Measurements from ENCODE around the gene EIF3K.
A peak's percentile ranks its signal among the peaks of the same experiment; 100 is the strongest.

The EIF3K gene

GRCh38 chr19:38673030-38673429 is 54.0 kb downstream of the EIF3K start:
- peaks cover 68% of the 10 kb centered on the region for H3K4me1 ChIP-seq (ENCODE audit: control insufficient read depth, insufficient read depth, low read length)
- H3K4me2 ChIP-seq (ENCODE audit: low read length), result no peak overlapping the region
- no peaks in the 10 kb centered on the region for H3K27me3 ChIP-seq (ENCODE audit: control insufficient read depth, insufficient read depth, low read length)
- H3K36me3 ChIP-seq (ENCODE audit: insufficient read depth, low read length), result peaks cover 29% of the 10 kb centered on the region
- no peak overlapping the region for H3K4me3 ChIP-seq (ENCODE audit: low read length)
- no peak overlapping the region for H3K9ac ChIP-seq (ENCODE audit: low read depth, low read length)
- H3K9me3 ChIP-seq (replicated peaks; ENCODE audit: low read length), result no peaks in the 10 kb centered on the region

GRCh38 chr19:38674388-38675171 is 55.6 kb downstream of the EIF3K start:
- Histone ChIP-seq H3K9ac (ENCODE audit: low read depth, low read length) (peak overlapping the region; percentile 48), H3K4me1 (ENCODE audit: control insufficient read depth, insufficient read depth, low read length) (peaks cover 66% of the 10 kb centered on the region), H3K4me3 (ENCODE audit: low read length) (no peak overlapping the region), H3K36me3 (ENCODE audit: insufficient read depth, low read length) (peaks cover 35% of the 10 kb centered on the region), H3K4me2 (ENCODE audit: low read length) (peak overlapping the region; percentile 46), H3K9me3 (replicated peaks; ENCODE audit: low read length) (no peaks in the 10 kb centered on the region), H3K27me3 (ENCODE audit: control insufficient read depth, insufficient read depth, low read length) (no peaks in the 10 kb centered on the region)

- Histone ChIP-seq H3K27me3 (ENCODE audit: control insufficient read depth, insufficient read depth, low read length) (no peaks in the 10 kb centered on the region), H3K36me3 (ENCODE audit: insufficient read depth, low read length) (peaks cover 31% of the 10 kb centered on the region), H3K9ac (ENCODE audit: low read depth, low read length) (no peak overlapping the region), H3K4me3 (ENCODE audit: low read length) (no peak overlapping the region), H3K4me2 (ENCODE audit: low read length) (no peak overlapping the region), H3K4me1 (ENCODE audit: control insufficient read depth, insufficient read depth, low read length) (peaks cover 68% of the 10 kb centered on the region), H3K9me3 (replicated peaks; ENCODE audit: low read length) (no peaks in the 10 kb centered on the region)
Observed at GRCh38 chr19:38675611-38676010, 56.6 kb downstream of the EIF3K start.

GRCh38 chr19:38676023-38676877 is 57.3 kb downstream of the EIF3K start:
- no peak overlapping the region for H3K4me2 ChIP-seq (ENCODE audit: low read length)
- H3K9me3 ChIP-seq (replicated peaks; ENCODE audit: low read length), result no peaks in the 10 kb centered on the region
- peaks cover 69% of the 10 kb centered on the region for H3K4me1 ChIP-seq (ENCODE audit: control insufficient read depth, insufficient read depth, low read length)
- H3K36me3 ChIP-seq (ENCODE audit: insufficient read depth, low read length), result peaks cover 31% of the 10 kb centered on the region
- H3K4me3 ChIP-seq (ENCODE audit: low read length), result no peak overlapping the region
- H3K9ac ChIP-seq (ENCODE audit: low read depth, low read length), result no peak overlapping the region
- H3K27me3 ChIP-seq (ENCODE audit: control insufficient read depth, insufficient read depth, low read length), result no peaks in the 10 kb centered on the region

DNA sequence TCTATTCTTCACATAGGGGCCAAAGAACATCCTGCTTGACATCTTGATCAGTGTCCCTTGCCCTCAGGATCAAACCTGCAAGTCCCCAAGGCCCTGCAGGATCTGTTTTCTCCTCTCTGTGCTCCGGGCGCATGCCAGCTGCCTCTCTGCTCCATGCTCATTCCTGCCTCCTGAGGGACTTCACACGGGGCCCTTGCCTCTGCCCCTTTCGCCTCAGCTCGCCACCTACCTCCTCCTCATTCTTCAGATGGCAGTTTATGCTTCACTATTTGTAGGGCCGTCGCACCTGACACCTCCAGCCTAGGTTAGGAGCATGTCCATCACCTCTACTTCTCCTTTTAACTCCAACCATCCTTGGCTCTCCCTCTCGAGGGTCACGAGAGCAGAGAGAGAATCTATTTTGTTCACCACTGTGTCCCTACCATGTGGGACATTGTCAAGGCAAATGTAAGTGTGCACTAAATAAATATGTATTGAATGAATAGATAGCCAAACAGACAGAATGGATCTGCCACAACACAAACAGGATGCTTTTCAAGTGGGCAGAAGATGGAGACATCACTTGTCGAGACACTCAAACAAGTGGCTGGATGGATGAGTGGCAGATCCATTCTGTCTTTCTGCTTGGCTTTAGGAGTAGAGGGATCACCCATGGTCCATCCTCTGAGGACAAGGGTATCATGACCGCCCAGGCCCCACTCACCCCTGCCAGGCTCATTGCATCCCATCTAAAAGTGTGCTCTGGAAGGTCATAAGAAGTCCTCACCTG is 58.1 kb downstream of the EIF3K start:
- no peak overlapping the region for H3K4me2 ChIP-seq (ENCODE audit: low read length)
- no peak overlapping the region for H3K9ac ChIP-seq (ENCODE audit: low read depth, low read length)
- no peaks in the 10 kb centered on the region for H3K27me3 ChIP-seq (ENCODE audit: control insufficient read depth, insufficient read depth, low read length)
- no peak overlapping the region for H3K4me3 ChIP-seq (ENCODE audit: low read length)
- peaks cover 35% of the 10 kb centered on the region for H3K36me3 ChIP-seq (ENCODE audit: insufficient read depth, low read length)
- no peaks in the 10 kb centered on the region for H3K9me3 ChIP-seq (replicated peaks; ENCODE audit: low read length)
- H3K4me1 ChIP-seq (ENCODE audit: control insufficient read depth, insufficient read depth, low read length), result peaks cover 69% of the 10 kb centered on the region

DNA sequence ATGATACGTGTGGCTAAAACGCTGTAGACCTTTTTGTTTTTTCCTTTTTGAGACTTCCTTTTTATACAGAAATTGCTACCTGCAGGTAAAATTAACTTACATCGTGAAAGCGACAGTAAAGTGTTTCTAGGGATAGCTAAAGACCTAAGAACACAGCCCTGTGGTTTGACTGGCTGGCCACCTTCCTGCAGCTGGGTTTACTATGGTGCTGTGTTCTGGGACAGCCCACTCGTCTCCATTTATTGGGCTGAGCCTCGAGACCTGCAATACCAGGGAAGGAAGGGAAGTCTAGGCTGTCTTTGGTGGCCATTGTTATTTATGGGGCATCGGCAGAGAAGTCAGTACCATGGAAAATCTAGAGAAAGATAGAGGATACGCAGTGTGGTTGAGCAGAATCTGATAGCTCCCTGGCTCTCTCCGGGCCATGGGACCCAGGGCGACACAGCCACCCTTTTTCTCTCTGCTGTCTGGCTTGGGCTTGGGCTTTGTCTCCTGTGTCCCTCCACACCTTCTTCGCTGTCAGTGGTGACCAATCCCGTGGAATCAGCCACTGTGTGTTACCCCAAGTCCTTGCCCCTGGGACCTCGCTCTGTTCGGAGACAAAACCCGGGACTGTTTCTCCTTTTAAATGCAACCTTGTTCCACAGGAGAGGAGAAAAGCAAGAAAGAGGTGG is 59.4 kb downstream of the EIF3K start:
- Histone ChIP-seq H3K4me1 (ENCODE audit: control insufficient read depth, insufficient read depth, low read length) (peaks cover 81% of the 10 kb centered on the region), H3K9ac (ENCODE audit: low read depth, low read length) (no peak overlapping the region), H3K4me2 (ENCODE audit: low read length) (no peak overlapping the region), H3K27me3 (ENCODE audit: control insufficient read depth, insufficient read depth, low read length) (no peaks in the 10 kb centered on the region), H3K36me3 (ENCODE audit: insufficient read depth, low read length) (peaks cover 46% of the 10 kb centered on the region), H3K9me3 (replicated peaks; ENCODE audit: low read length) (no peaks in the 10 kb centered on the region), H3K4me3 (ENCODE audit: low read length) (no peak overlapping the region)

DNA sequence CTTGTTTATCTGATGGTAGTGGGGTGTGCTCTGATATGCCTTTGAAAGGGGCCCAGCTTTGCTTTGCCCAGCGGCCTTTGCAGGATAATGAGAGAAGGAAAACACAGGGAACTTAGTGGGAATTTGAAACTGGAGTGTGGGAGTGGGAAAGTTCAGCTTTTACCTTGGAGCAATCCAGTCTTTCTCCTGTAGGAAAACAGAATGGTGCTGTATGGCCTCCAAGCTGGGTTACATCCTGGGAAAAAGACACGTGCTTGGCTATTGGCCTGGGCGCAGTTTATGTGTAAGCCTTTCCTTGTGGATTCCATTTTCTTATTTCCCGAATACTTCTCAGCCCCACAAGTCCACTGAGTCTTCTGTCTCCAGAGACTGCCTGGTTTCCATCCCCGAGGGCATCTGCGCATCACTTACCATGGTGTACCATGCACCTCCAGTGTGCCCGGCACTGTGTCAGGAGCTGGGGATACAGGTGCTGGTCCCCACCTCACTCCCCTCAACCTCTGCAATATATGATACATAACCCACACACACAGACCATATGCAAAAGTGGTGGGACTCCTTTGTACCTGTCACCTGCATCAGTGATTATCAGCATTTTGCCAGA is 60.0 kb downstream of the EIF3K start:
- H3K36me3 ChIP-seq (ENCODE audit: insufficient read depth, low read length), result peaks cover 46% of the 10 kb centered on the region
- no peaks in the 10 kb centered on the region for H3K27me3 ChIP-seq (ENCODE audit: control insufficient read depth, insufficient read depth, low read length)
- no peak overlapping the region for H3K9ac ChIP-seq (ENCODE audit: low read depth, low read length)
- H3K9me3 ChIP-seq (replicated peaks; ENCODE audit: low read length), result no peaks in the 10 kb centered on the region
- peaks cover 85% of the 10 kb centered on the region for H3K4me1 ChIP-seq (ENCODE audit: control insufficient read depth, insufficient read depth, low read length)
- H3K4me2 ChIP-seq (ENCODE audit: low read length), result no peak overlapping the region
- no peak overlapping the region for H3K4me3 ChIP-seq (ENCODE audit: low read length)

- Histone ChIP-seq H3K36me3 (ENCODE audit: insufficient read depth, low read length) (peaks cover 46% of the 10 kb centered on the region), H3K9ac (ENCODE audit: low read depth, low read length) (peak overlapping the region; percentile 15), H3K4me3 (ENCODE audit: low read length) (no peak overlapping the region), H3K27me3 (ENCODE audit: control insufficient read depth, insufficient read depth, low read length) (no peaks in the 10 kb centered on the region), H3K4me1 (ENCODE audit: control insufficient read depth, insufficient read depth, low read length) (peaks cover 84% of the 10 kb centered on the region), H3K9me3 (replicated peaks; ENCODE audit: low read length) (no peaks in the 10 kb centered on the region), H3K4me2 (ENCODE audit: low read length) (peak overlapping the region; percentile 5)
Observed at GRCh38 chr19:38679839-38680238, 60.9 kb downstream of the EIF3K start.

DNA sequence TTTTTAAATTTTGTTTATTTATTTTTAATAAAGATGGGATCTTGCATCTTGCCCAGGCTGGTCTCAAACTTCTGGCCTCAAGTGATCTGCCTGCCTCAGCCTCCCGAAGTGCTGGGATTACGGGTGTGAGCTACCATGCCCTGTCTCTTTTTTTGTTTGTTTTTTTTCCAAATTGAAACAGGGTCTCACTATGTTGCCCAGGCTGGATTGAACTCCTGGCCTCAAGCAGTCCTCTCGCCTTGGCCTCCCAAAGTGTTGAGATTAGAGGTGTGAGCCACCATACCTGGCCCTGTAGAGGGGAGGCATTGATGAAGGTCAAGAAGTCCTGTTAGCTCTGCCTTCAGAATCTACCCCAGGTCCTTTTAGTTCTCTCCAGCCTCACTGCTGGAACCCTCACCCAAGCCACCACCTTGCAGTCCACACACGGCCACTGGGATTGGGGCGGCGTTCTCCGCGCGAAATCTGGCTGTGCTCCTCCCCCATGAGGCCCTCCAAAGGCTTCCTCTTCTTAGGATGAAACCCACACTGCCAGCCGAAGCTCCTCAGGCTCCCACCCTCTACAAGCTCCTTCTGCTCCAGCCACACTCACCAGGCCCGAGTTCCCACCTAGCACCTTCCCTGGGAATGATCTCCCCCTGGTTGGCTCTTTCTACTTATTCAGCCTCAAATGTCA is 63.3 kb downstream of the EIF3K start:
- peaks cover 40% of the 10 kb centered on the region for H3K36me3 ChIP-seq (ENCODE audit: insufficient read depth, low read length)

DNA sequence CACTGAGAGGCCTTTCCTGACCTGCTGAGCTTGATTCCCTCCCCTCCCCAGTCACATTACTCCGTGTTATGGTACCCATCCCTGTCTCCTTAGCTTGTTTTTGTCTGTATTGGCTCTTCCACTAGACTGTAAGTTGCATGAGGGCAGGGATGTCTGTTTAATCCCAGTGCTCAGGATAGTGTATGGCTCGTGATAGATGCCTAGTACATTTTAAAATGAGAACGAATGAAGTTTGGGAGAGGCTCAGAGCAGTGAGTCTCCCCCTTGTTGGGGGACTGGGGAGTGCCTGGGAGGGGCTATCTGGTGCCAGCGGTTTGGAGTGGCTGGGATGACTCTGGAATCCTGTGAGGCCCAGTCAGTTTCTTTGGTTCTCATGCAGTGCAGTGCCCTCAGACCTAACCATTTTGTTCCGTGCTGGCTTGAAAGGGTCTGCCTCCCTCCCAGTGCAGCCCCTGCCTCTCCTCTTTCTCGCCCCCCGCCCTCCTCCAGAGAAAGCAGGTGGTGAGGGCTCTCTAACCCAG is 63.9 kb downstream of the EIF3K start:
- Histone ChIP-seq H3K9me3 (replicated peaks; ENCODE audit: low read length) (no peaks in the 10 kb centered on the region), H3K36me3 (ENCODE audit: insufficient read depth, low read length) (peaks cover 42% of the 10 kb centered on the region), H3K27me3 (ENCODE audit: control insufficient read depth, insufficient read depth, low read length) (no peaks in the 10 kb centered on the region), H3K4me1 (ENCODE audit: control insufficient read depth, insufficient read depth, low read length) (peaks cover 93% of the 10 kb centered on the region), H3K9ac (ENCODE audit: low read depth, low read length) (peak overlapping the region; percentile 80), H3K4me3 (ENCODE audit: low read length) (peak overlapping the region; percentile 47), H3K4me2 (ENCODE audit: low read length) (peak overlapping the region; percentile 71)

More for the DNA sequence above, 63.3 kb downstream of the EIF3K start:
- Histone ChIP-seq H3K4me1 (ENCODE audit: control insufficient read depth, insufficient read depth, low read length) (peaks cover 87% of the 10 kb centered on the region), H3K4me3 (ENCODE audit: low read length) (peak overlapping the region; percentile 47), H3K9ac (ENCODE audit: low read depth, low read length) (peak overlapping the region; percentile 80), H3K27me3 (ENCODE audit: control insufficient read depth, insufficient read depth, low read length) (no peaks in the 10 kb centered on the region), H3K4me2 (ENCODE audit: low read length) (peak overlapping the region; percentile 71), H3K9me3 (replicated peaks; ENCODE audit: low read length) (no peaks in the 10 kb centered on the region)
